CD4-positive, alpha-beta memory T cell (primary cell): ENCODE results near the gene BAIAP3. TPM values are rescaled to one million over a fixed set of nuclear protein-coding genes. Genes with fewer than 3 reads are reported as not detected.

Experiments
- CTCF ChIA-PET: fragments of 350-600 bp; sonication (Branson Sonifier 250); formaldehyde crosslinking; loops from one replicate; lab custom pipeline; 2021; ENCODE audit warnings: inconsistent platforms; ENCODE audit not compliant: partially characterized antibody; lab: Charles Lee
- POLR2A ChIA-PET: fragments of 350-600 bp; sonication (Branson Sonifier 250); formaldehyde crosslinking; loops from one replicate; lab custom pipeline; 2021; ENCODE audit not compliant: partially characterized antibody; lab: Charles Lee
- DNase-seq, 5 donors: peaks; one replicate each; pipeline versions ENCODE4 v3.0.0 to v3.0.0-alpha.2; 2020 to 2022; ENCODE audit warnings: mixed read lengths in 1 of 5
- H3K27ac ChIP-seq: one replicate; pipeline ENCODE4 v1.7.0; 2013; ENCODE audit warnings: low read depth, low read length
- H3K27me3 ChIP-seq: 2 replicates; pipeline ENCODE4 v1.7.0; 2013; ENCODE audit warnings: mild to moderate bottlenecking, low read length, moderate library complexity; ENCODE audit not compliant: insufficient read depth
- H3K36me3 ChIP-seq: 2 replicates; pipeline ENCODE4 v1.7.0; 2013; ENCODE audit warnings: mild to moderate bottlenecking, low read length, moderate library complexity; ENCODE audit not compliant: insufficient read depth
- H3K4me1 ChIP-seq: 2 replicates; pipeline ENCODE4 v1.7.0; 2013; ENCODE audit warnings: mild to moderate bottlenecking, low read length, moderate library complexity; ENCODE audit not compliant: insufficient read depth
- H3K4me3 ChIP-seq, 2 donors: one replicate each; pipeline ENCODE4 v1.7.0; 2013; ENCODE audit warnings: low read length in 2 of 2, mild to moderate bottlenecking in 1 of 2
- H3K9me3 ChIP-seq, 2 donors: one replicate each; pipeline ENCODE4 v1.7.0; 2013; ENCODE audit warnings: low read length in 2 of 2, control low read depth in 1 of 2; ENCODE audit not compliant: control insufficient read depth in 1 of 2
- H3K27ac Mint-ChIP-seq, 7 donors: one replicate each; pipeline ENCODE4 v1.8.0; 2020 to 2021; ENCODE audit warnings: mixed read lengths in 7 of 7, mild to moderate bottlenecking in 6 of 7, inconsistent platforms in 3 of 7, moderate library complexity in 3 of 7
- H3K27me3 Mint-ChIP-seq, 2 donors: one replicate each; pipeline ENCODE4 v1.8.0; 2020 to 2021; ENCODE audit warnings: mixed read lengths in 2 of 2
- H3K36me3 Mint-ChIP-seq, 2 donors: one replicate each; pipeline ENCODE4 v1.8.0; 2020 to 2021; ENCODE audit warnings: mixed read lengths in 2 of 2, inconsistent platforms in 1 of 2, mild to moderate bottlenecking in 1 of 2
- H3K4me1 Mint-ChIP-seq, 4 donors: one replicate each; pipeline ENCODE4 v1.8.0; 2020 to 2021; ENCODE audit warnings: mixed read lengths in 4 of 4, mild to moderate bottlenecking in 1 of 4
- H3K4me3 Mint-ChIP-seq, 8 donors: one replicate each; pipeline ENCODE4 v1.8.0; 2020 to 2021; ENCODE audit warnings: mixed read lengths in 8 of 8, mild to moderate bottlenecking in 7 of 8, moderate library complexity in 6 of 8, inconsistent platforms in 3 of 8
- H3K9me3 Mint-ChIP-seq, 8 donors: one replicate each; pipeline ENCODE4 v1.8.0; 2020 to 2021; ENCODE audit warnings: mixed read lengths in 8 of 8, mild to moderate bottlenecking in 5 of 8, inconsistent platforms in 3 of 8, moderate library complexity in 1 of 8
- intact Hi-C: fragments of 100-400 bp; cut with micrococcal nuclease; formaldehyde crosslinking; loops from one replicate; pipeline ENCODE4 v1.15.1; 2023
- polyA plus RNA-seq, 2 donors: library from polyadenylated mRNA; unstranded; fragments of 300-500 nt; fragmentation: Illumina TruSeq; gene quantifications; one replicate each; pipeline ENCODE4 v1.2.3, GENCODE V29; 2021
- total RNA-seq, 2 experiments: library from RNA; stranded (reverse); gene quantifications; one replicate each; pipeline ENCODE4 v1.2.3, GENCODE V29; 2021

Gene BAIAP3
- total and polyA plus RNA-seq, 4 experiments from 2014 or later, result 1.0 to 19.7 (median 12.5) TPM

DNA sequence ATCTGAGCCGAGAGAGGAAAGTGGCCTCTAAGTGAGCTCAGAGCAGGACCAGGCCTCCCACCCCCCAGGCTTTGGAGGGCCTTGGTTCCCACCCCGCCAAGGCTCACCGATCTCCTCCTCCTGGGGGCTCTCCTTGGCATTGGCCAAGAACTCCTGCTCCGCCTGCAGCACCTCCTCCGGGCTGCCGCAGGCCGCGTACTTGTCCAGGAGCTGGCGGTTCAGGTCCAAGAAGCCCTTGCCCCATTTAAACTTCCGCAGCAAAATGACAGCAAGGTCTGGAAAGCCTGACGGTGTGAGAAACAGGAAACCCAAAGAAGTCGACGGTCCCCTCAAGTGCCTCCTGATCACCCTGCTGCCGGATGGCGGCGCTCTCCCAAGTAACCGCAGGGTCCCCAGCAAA, 16.5 kb downstream of the BAIAP3 start:
- H3K4me1 Mint-ChIP-seq, result peaks cover 15 to 39% (median 25%) of the 10 kb centered on the region in 4 donors
- Histone ChIP-seq H3K9me3 (no peaks in the 10 kb centered on the region), H3K36me3 (peaks cover 17% of the 10 kb centered on the region), H3K27ac (no peak overlapping the region), H3K4me3 (no peak overlapping the region), H3K4me1 (peaks cover 23% of the 10 kb centered on the region), H3K27me3 (no peaks in the 10 kb centered on the region)
- intact Hi-C loops, result no loop called here
- CTCF ChIA-PET, result interaction anchor here (0.6 kb wide), 1 partner anchor 14 kb away, joined by 3 read pairs; no protein-coding TSS in a partner anchor
- peaks cover 0 to 11% (median 0%) of the 10 kb centered on the region in 8 donors for H3K9me3 Mint-ChIP-seq
- POLR2A ChIA-PET, result interaction anchor here (0.8 to 1.9 kb wide), 3 partner anchors 10 to 41 kb away, joined by 3 to 7 read pairs (median 3); partner anchors contain the start of gene UBE2I
- H3K27me3 Mint-ChIP-seq, result no peaks in the 10 kb centered on the region
- peaks cover 4 to 8% of the 10 kb centered on the region in 2 donors for H3K36me3 Mint-ChIP-seq
- peak in 1 of 5 donors; percentile 1 for DNase-seq
- H3K4me3 Mint-ChIP-seq, result peak overlapping the region; percentile 22 to 82 (median 68)
- peak overlapping the region in 4 of 7 donors; percentile 37 to 85 (median 82) for H3K27ac Mint-ChIP-seq

DNA sequence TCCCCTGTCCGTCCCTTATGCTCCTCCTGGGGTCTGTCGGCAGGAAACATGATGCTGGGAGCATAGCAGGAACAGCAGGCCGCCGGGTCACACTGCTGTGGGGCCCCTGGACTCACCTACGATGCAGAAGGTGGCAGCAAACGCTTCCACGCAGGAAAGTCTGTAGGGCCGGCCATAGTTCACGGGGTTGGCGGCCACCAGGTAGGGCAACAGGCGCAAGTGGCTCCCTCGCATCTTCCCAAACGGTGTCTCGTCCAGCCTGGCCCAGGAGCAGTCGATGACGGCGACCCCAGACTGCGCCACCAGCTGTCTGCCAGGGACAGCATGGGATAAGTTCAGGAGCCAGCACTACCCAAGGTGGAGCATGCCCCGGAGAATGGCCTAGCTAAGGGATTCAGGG, 17.2 kb downstream of the BAIAP3 start:
- peaks cover 0 to 11% (median 0%) of the 10 kb centered on the region in 8 donors for H3K9me3 Mint-ChIP-seq
- peaks cover 18 to 46% (median 29%) of the 10 kb centered on the region in 4 donors for H3K4me1 Mint-ChIP-seq
- H3K36me3 Mint-ChIP-seq, result peaks cover 4 to 8% of the 10 kb centered on the region in 2 donors
- POLR2A ChIA-PET, result interaction anchor here (0.6 to 1.9 kb wide), 6 partner anchors 8 to 355 kb away, joined by 3 to 7 read pairs (median 4); partner anchors contain the start of genes MAPK8IP3 and UBE2I
- no peaks in the 10 kb centered on the region for H3K27me3 Mint-ChIP-seq
- Histone ChIP-seq H3K36me3 (peaks cover 17% of the 10 kb centered on the region), H3K4me1 (peaks cover 23% of the 10 kb centered on the region), H3K27me3 (no peaks in the 10 kb centered on the region), H3K4me3 (peak overlapping the region in 1 of 2 donors; percentile 82), H3K9me3 (no peaks in the 10 kb centered on the region), H3K27ac (peak overlapping the region; percentile 75)
- peak overlapping the region in 4 of 7 donors; percentile 43 to 90 (median 84) for H3K27ac Mint-ChIP-seq
- CTCF ChIA-PET, result no interaction called here
- intact Hi-C loops, result loop anchor here (1.0 kb wide), 1 partner anchor 41 kb away; the partner anchor contains the start of gene UBE2I
- no peak for DNase-seq
- H3K4me3 Mint-ChIP-seq, result peak overlapping the region; percentile 70 to 86 (median 79)

GRCh38 chr16:1351215-1351581, 17.8 kb downstream of the BAIAP3 start:
- peaks cover 0 to 11% (median 0%) of the 10 kb centered on the region in 8 donors for H3K9me3 Mint-ChIP-seq
- H3K36me3 Mint-ChIP-seq, result peaks cover 4 to 8% of the 10 kb centered on the region in 2 donors
- H3K27ac Mint-ChIP-seq, result peak overlapping the region in 6 of 7 donors; percentile 66 to 90 (median 84)
- POLR2A ChIA-PET, result interaction anchor here (1.1 to 1.9 kb wide), 5 partner anchors 9 to 42 kb away, joined by 3 to 7 read pairs (median 3); partner anchors contain the start of gene UBE2I
- Histone ChIP-seq H3K4me3 (peak overlapping the region; percentile 17 to 82), H3K36me3 (peaks cover 17% of the 10 kb centered on the region), H3K4me1 (peaks cover 23% of the 10 kb centered on the region), H3K9me3 (no peaks in the 10 kb centered on the region), H3K27me3 (no peaks in the 10 kb centered on the region), H3K27ac (peak overlapping the region; percentile 75)
- peak in 1 of 5 donors; percentile 22 for DNase-seq
- peak overlapping the region; percentile 74 to 86 (median 79) for H3K4me3 Mint-ChIP-seq
- H3K27me3 Mint-ChIP-seq, result no peaks in the 10 kb centered on the region
- intact Hi-C loops, result loop anchor here (1.0 kb wide), 1 partner anchor 42 kb away; the partner anchor contains the start of gene UBE2I
- H3K4me1 Mint-ChIP-seq, result peaks cover 18 to 48% (median 29%) of the 10 kb centered on the region in 4 donors
- CTCF ChIA-PET, result no interaction called here

GRCh38 chr16:1351582-1352362, 18.3 kb downstream of the BAIAP3 start, which contains the start of the genes GNPTG and TSR3:
TSS of gene GNPTG (plus strand) at chr16:1351931. CDS start at chr16:1351966, 35 bp downstream.
TSS of gene TSR3 (minus strand) at chr16:1351878. CDS start at chr16:1351804, 74 bp downstream.
- Histone ChIP-seq H3K9me3 (no peaks in the 10 kb centered on the region), H3K4me1 (peaks cover 23% of the 10 kb centered on the region), H3K27me3 (no peaks in the 10 kb centered on the region), H3K4me3 (peak within 1 kb of the TSS; percentile 32 to 82), H3K36me3 (peaks cover 17% of the 10 kb centered on the region), H3K27ac (peak within 1 kb of the TSS; percentile 75)
- intact Hi-C loops, result loop anchor here (1.0 kb wide), 1 partner anchor 42 kb away; the partner anchor contains the start of gene UBE2I
- peak within 1 kb of the TSS; percentile 80 to 90 (median 84) for H3K4me3 Mint-ChIP-seq
- H3K27me3 Mint-ChIP-seq, result no peaks in the 10 kb centered on the region
- H3K27ac Mint-ChIP-seq, result peak within 1 kb of the TSS; percentile 82 to 96 (median 91)
- CTCF ChIA-PET, result no interaction called here
- H3K9me3 Mint-ChIP-seq, result peaks cover 0 to 11% (median 0%) of the 10 kb centered on the region in 8 donors
- peaks cover 18 to 52% (median 29%) of the 10 kb centered on the region in 4 donors for H3K4me1 Mint-ChIP-seq
- POLR2A ChIA-PET, result interaction anchor here (1.1 to 1.9 kb wide), 4 partner anchors 9 to 42 kb away, joined by 3 to 7 read pairs (median 4); partner anchors contain the start of gene UBE2I
- peak; percentile 82 to 91 (median 85) for DNase-seq
- H3K36me3 Mint-ChIP-seq, result peaks cover 4 to 8% of the 10 kb centered on the region in 2 donors

- Mint-ChIP-seq H3K4me1 (peaks cover 18 to 53% (median 28%) of the 10 kb centered on the region in 4 donors), H3K27me3 (no peaks in the 10 kb centered on the region), H3K9me3 (peaks cover 0 to 9% (median 0%) of the 10 kb centered on the region in 8 donors), H3K27ac (peak overlapping the region in 3 of 7 donors; percentile 7 to 91 (median 69)), H3K4me3 (peak overlapping the region in 2 of 8 donors; percentile 46 to 57), H3K36me3 (peaks cover 3 to 7% of the 10 kb centered on the region in 2 donors)
- Histone ChIP-seq H3K4me3 (no peak overlapping the region), H3K27me3 (no peaks in the 10 kb centered on the region), H3K36me3 (peaks cover 6% of the 10 kb centered on the region), H3K9me3 (no peaks in the 10 kb centered on the region), H3K27ac (no peak overlapping the region), H3K4me1 (peaks cover 23% of the 10 kb centered on the region)
- intact Hi-C loops, result no loop called here
- ChIA-PET POLR2A (interaction anchor here (0.9 to 1.8 kb wide), 4 partner anchors 13 to 66 kb away, joined by 3 to 4 read pairs (median 4); partner anchors contain the start of genes UBE2I and UQCC4), CTCF (no interaction called here)
- DNase-seq, result no peak
Measured at GRCh38 chr16:1354815-1355540, 21.5 kb downstream of the BAIAP3 start.

- no peak overlapping the region for H3K27ac ChIP-seq
- H3K27me3 Mint-ChIP-seq, result no peaks in the 10 kb centered on the region
- peaks cover 17% of the 10 kb centered on the region for H3K4me1 ChIP-seq
- intact Hi-C loops, result no loop called here
- no peak overlapping the region for H3K4me3 ChIP-seq
- DNase-seq, result no peak
- POLR2A ChIA-PET, result no interaction called here
- H3K27me3 ChIP-seq, result no peaks in the 10 kb centered on the region
- no peak overlapping the region for H3K4me3 Mint-ChIP-seq
- H3K36me3 Mint-ChIP-seq, result peaks cover 0 to 10% of the 10 kb centered on the region in 2 donors
- H3K36me3 ChIP-seq, result peaks cover under 1% of the 10 kb centered on the region
- H3K9me3 Mint-ChIP-seq, result peaks cover 0 to 7% (median 0%) of the 10 kb centered on the region in 8 donors
- no peaks in the 10 kb centered on the region for H3K9me3 ChIP-seq
- H3K27ac Mint-ChIP-seq, result peak overlapping the region in 2 of 7 donors; percentile 51 to 91
- H3K4me1 Mint-ChIP-seq, result peaks cover 18 to 47% (median 24%) of the 10 kb centered on the region in 4 donors
- CTCF ChIA-PET, result no interaction called here
Measured at GRCh38 chr16:1355591-1355990, 22.1 kb downstream of the BAIAP3 start.
